KMS-11 (cell line): ENCODE data around the gene SND1.

Source experiments
- H2AFZ ChIP-seq: fragments of 200-600 bp; sonication (generic); 2 replicates; pipeline ENCODE4 v1.6.1; 2016; ENCODE audit warnings: antibody characterized with exemption, mixed run types, low read depth
- H3K27ac ChIP-seq: fragments of 200-600 bp; sonication (generic); 2 replicates; pipeline ENCODE4 v1.6.1; 2016; ENCODE audit warnings: mild to moderate bottlenecking, mixed run types
- H3K27me3 ChIP-seq: fragments of 200-600 bp; sonication (generic); 2 replicates; pipeline ENCODE4 v1.6.1; 2017; ENCODE audit warnings: mild to moderate bottlenecking, low read depth, mixed run types, moderate library complexity; ENCODE audit not compliant: insufficient read depth
- H3K36me3 ChIP-seq: fragments of 200-600 bp; sonication (generic); 2 replicates; pipeline ENCODE4 v1.6.1; 2017; ENCODE audit warnings: mild to moderate bottlenecking, mixed run types; ENCODE audit not compliant: insufficient read depth
- H3K4me1 ChIP-seq: fragments of 200-600 bp; sonication (generic); 2 replicates; pipeline ENCODE4 v1.6.1; 2016; ENCODE audit warnings: mild to moderate bottlenecking, low read depth, mixed run types; ENCODE audit not compliant: poor library complexity, severe bottlenecking
- H3K4me2 ChIP-seq: fragments of 200-600 bp; sonication (generic); 2 replicates; pipeline ENCODE4 v1.7.0; 2016; ENCODE audit warnings: mild to moderate bottlenecking, mixed run types
- H3K4me3 ChIP-seq: fragments of 200-600 bp; sonication (generic); IDR thresholded peaks from 2 replicates; pipeline ENCODE4 v1.6.1; 2017; ENCODE audit warnings: low read depth, low read length, mixed read lengths; ENCODE audit not compliant: insufficient read depth
- H3K79me2 ChIP-seq: fragments of 200-600 bp; sonication (generic); 2 replicates; pipeline ENCODE4 v1.6.1; 2016; ENCODE audit warnings: low read depth, mixed run types; ENCODE audit not compliant: insufficient read depth
- H3K9ac ChIP-seq: fragments of 200-600 bp; sonication (generic); 2 replicates; pipeline ENCODE4 v1.6.1; 2016; ENCODE audit warnings: mild to moderate bottlenecking, mixed run types
- H4K20me1 ChIP-seq: fragments of 200-600 bp; sonication (generic); 2 replicates; pipeline ENCODE4 v1.6.1; 2016; ENCODE audit warnings: mild to moderate bottlenecking, mixed run types; ENCODE audit not compliant: insufficient read depth
- TF ChIP-seq, protein P1 (sequence below): fragments of 200-600 bp; sonication (generic); conservative IDR thresholded peaks from 2 replicates; pipeline ENCODE4 v1.6.1; 2017; ENCODE audit warnings: low read depth, mild to moderate bottlenecking, antibody characterized with exemption, low read length, moderate library complexity, mixed read lengths

SND1 gene

GRCh38 chr7:128066858-128067257 is 414.9 kb downstream of the SND1 start:
- H3K36me3 ChIP-seq = no peaks in the 10 kb centered on the region; the same call in 1 of the 2 replicates
- no peak overlapping the region for H3K4me3 ChIP-seq
- H3K9ac ChIP-seq = no peak overlapping the region
- no peaks in the 10 kb centered on the region for H4K20me1 ChIP-seq
- no peak overlapping the region for H3K4me2 ChIP-seq
- H2AFZ ChIP-seq = no peak overlapping the region
- H3K4me1 ChIP-seq = no peaks in the 10 kb centered on the region
- TF ChIP-seq, protein P1, sequence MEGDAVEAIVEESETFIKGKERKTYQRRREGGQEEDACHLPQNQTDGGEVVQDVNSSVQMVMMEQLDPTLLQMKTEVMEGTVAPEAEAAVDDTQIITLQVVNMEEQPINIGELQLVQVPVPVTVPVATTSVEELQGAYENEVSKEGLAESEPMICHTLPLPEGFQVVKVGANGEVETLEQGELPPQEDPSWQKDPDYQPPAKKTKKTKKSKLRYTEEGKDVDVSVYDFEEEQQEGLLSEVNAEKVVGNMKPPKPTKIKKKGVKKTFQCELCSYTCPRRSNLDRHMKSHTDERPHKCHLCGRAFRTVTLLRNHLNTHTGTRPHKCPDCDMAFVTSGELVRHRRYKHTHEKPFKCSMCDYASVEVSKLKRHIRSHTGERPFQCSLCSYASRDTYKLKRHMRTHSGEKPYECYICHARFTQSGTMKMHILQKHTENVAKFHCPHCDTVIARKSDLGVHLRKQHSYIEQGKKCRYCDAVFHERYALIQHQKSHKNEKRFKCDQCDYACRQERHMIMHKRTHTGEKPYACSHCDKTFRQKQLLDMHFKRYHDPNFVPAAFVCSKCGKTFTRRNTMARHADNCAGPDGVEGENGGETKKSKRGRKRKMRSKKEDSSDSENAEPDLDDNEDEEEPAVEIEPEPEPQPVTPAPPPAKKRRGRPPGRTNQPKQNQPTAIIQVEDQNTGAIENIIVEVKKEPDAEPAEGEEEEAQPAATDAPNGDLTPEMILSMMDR = no peak
- no peak overlapping the region for H3K27ac ChIP-seq
- H3K27me3 ChIP-seq = no peaks in the 10 kb centered on the region
- H3K79me2 ChIP-seq = no peaks in the 10 kb centered on the region; the same call in 1 of the 2 replicates

- H3K9ac ChIP-seq = no peak overlapping the region
- no peak overlapping the region for H3K4me2 ChIP-seq
- no peak overlapping the region for H3K4me3 ChIP-seq
- H2AFZ ChIP-seq = no peak overlapping the region
- no peak overlapping the region for H3K27ac ChIP-seq
- TF ChIP-seq, protein P1 = no peak
- no peaks in the 10 kb centered on the region for H4K20me1 ChIP-seq
- H3K4me1 ChIP-seq = no peaks in the 10 kb centered on the region
- H3K79me2 ChIP-seq = no peaks in the 10 kb centered on the region; the same call in 1 of the 2 replicates
- H3K36me3 ChIP-seq = no peaks in the 10 kb centered on the region; the same call in 1 of the 2 replicates
- H3K27me3 ChIP-seq = no peaks in the 10 kb centered on the region
Observed at GRCh38 chr7:128067983-128068382, 416.0 kb downstream of the SND1 start.

DNA sequence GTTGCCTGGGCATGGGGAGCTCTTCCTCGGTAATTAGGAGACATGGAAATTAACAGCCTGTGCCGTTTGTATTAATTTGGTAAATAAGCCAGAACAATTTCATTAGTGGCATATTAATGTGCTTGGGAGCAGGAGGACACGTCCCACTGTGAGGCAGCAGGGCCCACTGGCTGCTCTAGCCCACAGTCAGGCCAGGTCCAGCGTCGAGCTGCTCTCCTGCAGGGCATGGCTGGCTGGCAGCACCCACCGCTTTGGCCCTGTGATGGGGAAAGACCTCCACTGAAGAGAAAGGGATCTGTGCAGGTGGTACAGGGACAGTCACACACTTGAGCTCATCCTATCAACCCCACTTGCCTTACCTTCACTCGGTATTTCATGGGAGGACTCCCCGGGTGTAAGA is 416.8 kb downstream of the SND1 start:
- Histone ChIP-seq H3K4me2 (no peak overlapping the region), H3K27me3 (no peaks in the 10 kb centered on the region), H3K9ac (no peak overlapping the region), H3K4me3 (no peak overlapping the region), H4K20me1 (no peaks in the 10 kb centered on the region), H3K79me2 (no peaks in the 10 kb centered on the region; the same call in 1 of the 2 replicates), H3K27ac (no peak overlapping the region), H3K4me1 (no peaks in the 10 kb centered on the region), H3K36me3 (no peaks in the 10 kb centered on the region), H2AFZ (no peak overlapping the region)
- TF ChIP-seq, protein P1 = no peak

GRCh38 chr7:128069373-128070364 is 417.7 kb downstream of the SND1 start:
- H3K9ac ChIP-seq = no peak overlapping the region
- H3K79me2 ChIP-seq = no peaks in the 10 kb centered on the region; the same call in 1 of the 2 replicates
- TF ChIP-seq, protein P1 = no peak
- no peaks in the 10 kb centered on the region; the same call in 1 of the 2 replicates for H3K36me3 ChIP-seq
- no peak overlapping the region for H3K4me2 ChIP-seq
- H2AFZ ChIP-seq = no peak overlapping the region
- no peak overlapping the region for H3K4me3 ChIP-seq
- H3K4me1 ChIP-seq = no peaks in the 10 kb centered on the region
- no peak overlapping the region for H3K27ac ChIP-seq
- no peaks in the 10 kb centered on the region for H3K27me3 ChIP-seq
- H4K20me1 ChIP-seq = no peaks in the 10 kb centered on the region
